BJ (cell line): ENCODE measurements around the gene PDE4D. TPM values are rescaled to one million over a fixed set of nuclear protein-coding genes. Genes with fewer than 3 reads are reported as not detected.

Experiments used
- CTCF ChIA-PET: fragments of 350-600 bp; formaldehyde crosslinking; extraction: SDS; loops from one replicate; lab custom pipeline; 2021; ENCODE audit warnings: antibody characterized with exemption, inconsistent platforms; lab: Yijun Ruan, JAX
- POLR2A ChIA-PET: fragments of 300-600 bp; sonication (Branson Sonifier 250); formaldehyde crosslinking; extraction: SDS; loops from one replicate; lab custom pipeline; 2021; ENCODE audit warnings: antibody characterized with exemption; lab: Charles Lee
- DNase-seq: peaks from one replicate; pipeline ENCODE4 v3.0.0-alpha.2; 2011; ENCODE audit warnings: low read depth
- H3K27me3 ChIP-seq: 2 replicates; pipeline ENCODE4 v1.6.0; 2011; ENCODE audit warnings: low read length; ENCODE audit not compliant: control insufficient read depth, insufficient read depth
- H3K36me3 ChIP-seq: 2 replicates; pipeline ENCODE4 v1.5.1; 2011; ENCODE audit warnings: low read length; ENCODE audit not compliant: control insufficient read depth, insufficient read depth
- H3K4me3 ChIP-seq: 2 replicates; pipeline ENCODE4 v1.5.1; 2011; ENCODE audit warnings: low read depth, mild to moderate bottlenecking, control low read depth, low read length
- CTCF ChIP-seq: IDR thresholded peaks from 2 replicates; pipeline ENCODE4 v1.5.1; 2011; ENCODE audit warnings: low read depth, mild to moderate bottlenecking, control low read depth, inconsistent platforms, low read length, moderate library complexity; ENCODE audit not compliant: insufficient read depth
- polyA plus RNA-seq: library from polyadenylated mRNA; depleted of rRNA; stranded (reverse); fragments of >200 nt; gene quantifications from 2 replicates; pipeline ENCODE4 v1.2.3, GENCODE V29; 2011

Gene PDE4D
- polyA plus RNA-seq, 1 experiment: 2.8 TPM

- Histone ChIP-seq H3K4me3 (no peak overlapping the region), H3K27me3 (peaks cover 2% of the 10 kb centered on the region; the same call in 1 of the 2 replicates), H3K36me3 (no peaks in the 10 kb centered on the region)
- TF ChIP-seq CTCF: no peak
- POLR2A ChIA-PET: no interaction called here
- CTCF ChIA-PET: no interaction called here
- no peak for DNase-seq
Measured at GRCh38 chr5:59439303-59439702, 454.2 kb downstream of the PDE4D start.

- ChIA-PET CTCF (no interaction called here), POLR2A (no interaction called here)
- no peaks in the 10 kb centered on the region for H3K36me3 ChIP-seq
Measured at GRCh38 chr5:59437176-59437575, 456.4 kb downstream of the PDE4D start.

GRCh38 chr5:59436364-59437148 is 457.0 kb downstream of the PDE4D start:
- TF ChIP-seq CTCF: no peak
- CTCF ChIA-PET: no interaction called here
- POLR2A ChIA-PET: no interaction called here
- Histone ChIP-seq H3K4me3 (no peak overlapping the region), H3K36me3 (no peaks in the 10 kb centered on the region), H3K27me3 (peaks cover 3% of the 10 kb centered on the region; the same call in 1 of the 2 replicates)
- DNase-seq: no peak

More at GRCh38 chr5:59437176-59437575, 456.4 kb downstream of the PDE4D start:
- DNase-seq: no peak
- Histone ChIP-seq H3K27me3 (peaks cover 3% of the 10 kb centered on the region; the same call in 1 of the 2 replicates), H3K4me3 (no peak overlapping the region)
- no peak for TF ChIP-seq CTCF

GRCh38 chr5:59433174-59433573 is 460.4 kb downstream of the PDE4D start:
- CTCF ChIA-PET: no interaction called here
- no peak for DNase-seq
- Histone ChIP-seq H3K36me3 (no peaks in the 10 kb centered on the region), H3K4me3 (no peak overlapping the region), H3K27me3 (peaks cover 3% of the 10 kb centered on the region; the same call in 1 of the 2 replicates)
- POLR2A ChIA-PET: no interaction called here
- no peak for TF ChIP-seq CTCF

- no peaks in the 10 kb centered on the region for H3K36me3 ChIP-seq
- no peak for DNase-seq
- no peak for TF ChIP-seq CTCF
- ChIA-PET POLR2A (no interaction called here), CTCF (interaction anchor here (1.1 kb wide), 1 partner anchor 18 kb away, joined by 3 read pairs; no protein-coding TSS in a partner anchor)
- peaks cover 3% of the 10 kb centered on the region; the same call in 1 of the 2 replicates for H3K27me3 ChIP-seq
- no peak overlapping the region for H3K4me3 ChIP-seq
Measured at GRCh38 chr5:59430066-59430685, 463.4 kb downstream of the PDE4D start.
